H1 (cell line): Measurements from ENCODE around the gene LSM2. TPM values are rescaled to one million over a fixed set of nuclear protein-coding genes. Genes with fewer than 3 reads are reported as not detected.
A peak's percentile ranks its signal among the peaks of the same experiment; 100 is the strongest.

Source experiments
- CTCF ChIA-PET: fragments of 300-600 bp; sonication (Branson Sonifier 250); formaldehyde crosslinking; loops from one replicate; lab custom pipeline; 2021; ENCODE audit not compliant: partially characterized antibody; lab: Charles Lee
- POLR2A ChIA-PET: fragments of 300-600 bp; sonication (Branson Sonifier 250); formaldehyde crosslinking; loops from one replicate; lab custom pipeline; 2021; ENCODE audit warnings: inconsistent platforms; ENCODE audit not compliant: partially characterized antibody; lab: Charles Lee
- DNase-seq, 2 experiments: peaks; one replicate each; pipeline versions ENCODE4 v3.0.0 to v3.0.0-alpha.2; 2010 to 2022; ENCODE audit warnings: low spot score in 2 of 2, low read depth in 1 of 2, mixed read lengths in 1 of 2
- FAIRE-seq: peaks from 2 replicates; lab custom pipeline; 2011; peaks lifted over from hg19 to GRCh38; lab: Jason Lieb, UNC
- H2AFZ ChIP-seq: 2 replicates; pipeline ENCODE4 v1.8.1; 2012; ENCODE audit warnings: low read length, inconsistent platforms
- H2AK5ac ChIP-seq: 2 replicates; pipeline ENCODE4 v1.6.1; 2013; ENCODE audit warnings: low read depth, low read length
- H2BK120ac ChIP-seq: replicated peaks from 2 replicates; pipeline ENCODE3; 2013; ENCODE audit warnings: low read depth, low read length, inconsistent platforms
- H2BK12ac ChIP-seq: 2 replicates; pipeline ENCODE4 v1.6.1; 2013; ENCODE audit warnings: low read depth, low read length
- H2BK15ac ChIP-seq: 2 replicates; pipeline ENCODE4 v1.6.1; 2013; ENCODE audit warnings: low read length
- H2BK20ac ChIP-seq: 2 replicates; pipeline ENCODE4 v1.6.1; 2013; ENCODE audit warnings: low read length
- H2BK5ac ChIP-seq: 2 replicates; pipeline ENCODE4 v1.6.1; 2013; ENCODE audit warnings: low read depth, low read length
- H3K14ac ChIP-seq: 2 replicates; pipeline ENCODE4 v1.6.1; 2013; ENCODE audit warnings: inconsistent platforms; ENCODE audit not compliant: insufficient read length
- H3K18ac ChIP-seq: 2 replicates; pipeline ENCODE4 v1.6.1; 2013; ENCODE audit warnings: low read length; ENCODE audit errors: extremely low read depth
- H3K23ac ChIP-seq: 2 replicates; pipeline ENCODE4 v1.6.1; 2013; ENCODE audit warnings: inconsistent platforms; ENCODE audit not compliant: insufficient read length
- H3K23me2 ChIP-seq: 2 replicates; pipeline ENCODE4 v1.6.1; 2013; ENCODE audit warnings: low read depth, low read length
- H3K27ac ChIP-seq: 2 replicates; pipeline ENCODE4 v1.6.1; 2011; ENCODE audit warnings: low read depth, low read length, inconsistent platforms
- H3K27me3 ChIP-seq, 4 experiments: replicated peaks in 1 of 4; 1 replicate in 1 of 4; 2 replicates in 3 of 4; pipeline versions ENCODE4 v1.6.1 to v1.8.1; 2011 to 2013; ENCODE audit warnings: low read length in 3 of 4, mild to moderate bottlenecking in 3 of 4, inconsistent platforms in 2 of 4, mixed read lengths in 2 of 4, moderate library complexity in 1 of 4; ENCODE audit not compliant: control insufficient read depth in 3 of 4, insufficient read depth in 3 of 4; ENCODE audit errors: extremely low read depth in 1 of 4
- H3K36me3 ChIP-seq, 4 experiments: 2 replicates each; pipeline versions ENCODE4 v1.6.1 to v1.8.1; 2011 to 2013; ENCODE audit warnings: mild to moderate bottlenecking in 4 of 4, low read length in 3 of 4, moderate library complexity in 2 of 4, control low read depth in 1 of 4, inconsistent platforms in 1 of 4; ENCODE audit not compliant: insufficient read depth in 4 of 4, control insufficient read depth in 2 of 4
- H3K4ac ChIP-seq: replicated peaks from 2 replicates; pipeline ENCODE3; 2013; ENCODE audit warnings: low read length, low read depth, mixed read lengths, inconsistent platforms; ENCODE audit not compliant: insufficient read length
- H3K4me1 ChIP-seq, 4 experiments: replicated peaks in 1 of 4; 1 replicate in 1 of 4; 2 replicates in 3 of 4; pipeline versions ENCODE4 v1.6.1 to v1.8.1; 2011 to 2013; ENCODE audit warnings: low read length in 3 of 4, inconsistent platforms in 2 of 4, mixed read lengths in 1 of 4; ENCODE audit not compliant: insufficient read depth in 4 of 4, control insufficient read depth in 3 of 4
- H3K4me2 ChIP-seq, 2 experiments: 2 replicates each; pipeline versions ENCODE4 v1.6.1 to v1.8.1; 2011 to 2013; ENCODE audit warnings: low read depth in 2 of 2, low read length in 2 of 2, control low read depth in 1 of 2, inconsistent platforms in 1 of 2, mild to moderate bottlenecking in 1 of 2; ENCODE audit not compliant: insufficient read depth in 1 of 2
- H3K4me3 ChIP-seq, 4 experiments: fragments of 200-600, 300-600 bp in 1 of 4; sonication (generic), shearing (Covaris generic), sonication (Bioruptor Twin) in 1 of 4; 2 replicates each; pipeline versions ENCODE4 v1.5.1 to v1.8.1; 2011 to 2016; ENCODE audit warnings: low read length in 4 of 4, low read depth in 3 of 4, control low read depth in 2 of 4, inconsistent platforms in 2 of 4, mild to moderate bottlenecking in 2 of 4, mixed read lengths in 1 of 4, moderate library complexity in 1 of 4; ENCODE audit not compliant: insufficient read depth in 2 of 4; ENCODE audit errors: extremely low read depth in 1 of 4
- H3K56ac ChIP-seq: replicated peaks from 2 replicates; pipeline ENCODE3; 2013; ENCODE audit warnings: low read depth, mild to moderate bottlenecking, mixed read lengths, low read length, inconsistent platforms; ENCODE audit not compliant: insufficient read length
- H3K79me1 ChIP-seq: 2 replicates; pipeline ENCODE4 v1.6.1; 2013; ENCODE audit warnings: low read depth, low read length, control low read depth
- H3K79me2 ChIP-seq, 2 experiments: 2 replicates each; pipeline versions ENCODE4 v1.6.1 to v1.8.1; 2012 to 2013; ENCODE audit warnings: low read length in 2 of 2, mild to moderate bottlenecking in 2 of 2, inconsistent platforms in 1 of 2; ENCODE audit not compliant: insufficient read depth in 2 of 2, control insufficient read depth in 1 of 2
- H3K9ac ChIP-seq, 4 experiments: replicated peaks in 1 of 4; 1 replicate in 1 of 4; 2 replicates in 3 of 4; pipeline versions ENCODE4 v1.6.1 to v1.8.1; 2011 to 2013; ENCODE audit warnings: low read depth in 3 of 4, low read length in 3 of 4, control low read depth in 2 of 4, mild to moderate bottlenecking in 2 of 4, moderate library complexity in 2 of 4, inconsistent platforms in 1 of 4; ENCODE audit errors: extremely low read depth in 1 of 4
- H3K9me3 ChIP-seq, 2 experiments: 2 replicates each; pipeline versions ENCODE4 v1.6.1 to v1.8.1; 2012 to 2013; ENCODE audit warnings: mild to moderate bottlenecking in 2 of 2, moderate library complexity in 2 of 2, control low read depth in 1 of 2, inconsistent platforms in 1 of 2, low read depth in 1 of 2, low read length in 1 of 2, mixed read lengths in 1 of 2; ENCODE audit not compliant: insufficient read depth in 2 of 2
- H4K20me1 ChIP-seq, 2 experiments: replicated peaks in 1 of 2; 2 replicates each; pipeline versions ENCODE3 to v1.8.1; 2011 to 2013; ENCODE audit warnings: inconsistent platforms in 2 of 2, low read length in 2 of 2, mild to moderate bottlenecking in 1 of 2; ENCODE audit not compliant: insufficient read depth in 2 of 2, control insufficient read depth in 1 of 2
- H4K5ac ChIP-seq: 2 replicates; pipeline ENCODE4 v1.6.1; 2013; ENCODE audit warnings: low read length, low read depth, mixed read lengths, inconsistent platforms; ENCODE audit not compliant: insufficient read length
- H4K8ac ChIP-seq: 2 replicates; pipeline ENCODE4 v1.8.0; 2013; ENCODE audit warnings: mild to moderate bottlenecking, moderate library complexity, low read length, inconsistent platforms; ENCODE audit not compliant: insufficient read depth; ENCODE audit errors: extremely low read depth
- H4K91ac ChIP-seq: replicated peaks from 2 replicates; pipeline ENCODE3; 2013; ENCODE audit warnings: low read length, mixed read lengths, inconsistent platforms; ENCODE audit not compliant: insufficient read length
- BACH1 ChIP-seq: IDR thresholded peaks from 2 replicates; pipeline ENCODE4 v1.6.1; 2012; ENCODE audit warnings: low read length, improper control_type of control experiment
- CBX8 ChIP-seq: fragments of 300-800, 300-1000 bp; sonication (generic); IDR thresholded peaks from 2 replicates; pipeline ENCODE4 v1.7.1; 2016; ENCODE audit warnings: low read depth, low read length, borderline replicate concordance
- EP300 ChIP-seq, 2 experiments: IDR thresholded peaks; 1 replicate in 1 of 2; 2 replicates in 1 of 2; pipeline ENCODE4 v1.6.1; 2011 to 2012; ENCODE audit warnings: low read depth in 2 of 2, low read length in 2 of 2, mild to moderate bottlenecking in 2 of 2, borderline replicate concordance in 1 of 2, inconsistent platforms in 1 of 2, moderate library complexity in 1 of 2
- HDAC2 ChIP-seq, 2 experiments: fragments of 300-600 bp in 1 of 2; sonication (generic) in 1 of 2; IDR thresholded peaks; 2 replicates each; pipeline ENCODE4 v1.6.1; 2011 to 2012; ENCODE audit warnings: low read depth in 2 of 2, low read length in 2 of 2, mild to moderate bottlenecking in 2 of 2, moderate library complexity in 2 of 2, borderline replicate concordance in 1 of 2, inconsistent platforms in 1 of 2
- JUND ChIP-seq: IDR thresholded peaks from 2 replicates; pipeline ENCODE4 v1.6.1; 2011; ENCODE audit warnings: mild to moderate bottlenecking, improper control_type of control experiment, low read length
- KDM1A ChIP-seq: fragments of 200-600, 300-600 bp; sonication (generic); IDR thresholded peaks from 2 replicates; pipeline ENCODE4 v1.7.1; 2016; ENCODE audit warnings: mild to moderate bottlenecking, low read length, borderline replicate concordance
- MAFK ChIP-seq: IDR thresholded peaks from 2 replicates; pipeline ENCODE4 v1.6.1; 2012; ENCODE audit warnings: low read depth, mild to moderate bottlenecking, improper control_type of control experiment, low read length
- NANOG ChIP-seq: IDR thresholded peaks from 2 replicates; pipeline ENCODE4 v1.6.1; 2011; ENCODE audit warnings: low read length, low read depth, mild to moderate bottlenecking, inconsistent platforms; ENCODE audit not compliant: insufficient read depth, poor library complexity, severe bottlenecking
- POU5F1 ChIP-seq: IDR thresholded peaks from 2 replicates; pipeline ENCODE4 v1.6.1; 2011; ENCODE audit warnings: low read depth, mild to moderate bottlenecking, low read length, moderate library complexity
- RFX5 ChIP-seq: IDR thresholded peaks from 2 replicates; pipeline ENCODE4 v1.6.1; 2011; ENCODE audit warnings: low read depth, low read length, improper control_type of control experiment, borderline replicate concordance
- SP4 ChIP-seq: IDR thresholded peaks from 2 replicates; pipeline ENCODE4 v1.6.1; 2012; ENCODE audit warnings: low read length, inconsistent platforms
- TBP ChIP-seq: IDR thresholded peaks from 2 replicates; pipeline ENCODE4 v1.6.1; 2011; ENCODE audit warnings: low read depth, low read length, improper control_type of control experiment
- WGBS, 2 experiments: shearing (Covaris generic) in 1 of 2; methylation state at CpG; one replicate each; pipeline versions ENCODE4 v1.1.6 to v1.1.7; 2013 to 2015; ENCODE audit warnings: low lambda C conversion rate in 2 of 2, mixed read lengths in 2 of 2, inconsistent platforms in 1 of 2, low coverage in 1 of 2, missing lambda C conversion rate in 1 of 2; ENCODE audit not compliant: insufficient replicate concordance in 2 of 2, insufficient coverage in 1 of 2, insufficient read length in 1 of 2; ENCODE audit errors: extremely low coverage in 1 of 2, missing lambda C conversion rate in 1 of 2; 5-methylcytosine and 5-hydroxymethylcytosine counted together
- polyA plus RNA-seq, 7 experiments: library from polyadenylated mRNA; depleted of rRNA in 3 of 7; stranded (reverse) in 5 of 7; unstranded in 2 of 7; fragments of >200 nt in 5 of 7; fragments of 200-250 nt in 2 of 7; gene quantifications; 1 replicate in 5 of 7; 2 replicates in 1 of 7; 4 replicates in 1 of 7; pipeline versions ENCODE4 v1.2.1 to v1.2.3, GENCODE V29; 2011 to 2013; ENCODE audit warnings: missing spikeins in 2 of 7, mixed read lengths in 2 of 7
- total RNA-seq: library from RNA; stranded (reverse); fragmentation: NEBNext Ultra II Directional; extraction: Animal tissue kit (Norgen Biotek cat#: 25700); gene quantifications from 2 replicates; pipeline ENCODE4 v1.2.1, GENCODE V29; 2021

Gene LSM2
- total and polyA plus RNA-seq, 2 of the 8 experiments (the other 6 are each of a cell fraction or from before 2014, with no cell fraction given) = 127 to 168 TPM

DNA sequence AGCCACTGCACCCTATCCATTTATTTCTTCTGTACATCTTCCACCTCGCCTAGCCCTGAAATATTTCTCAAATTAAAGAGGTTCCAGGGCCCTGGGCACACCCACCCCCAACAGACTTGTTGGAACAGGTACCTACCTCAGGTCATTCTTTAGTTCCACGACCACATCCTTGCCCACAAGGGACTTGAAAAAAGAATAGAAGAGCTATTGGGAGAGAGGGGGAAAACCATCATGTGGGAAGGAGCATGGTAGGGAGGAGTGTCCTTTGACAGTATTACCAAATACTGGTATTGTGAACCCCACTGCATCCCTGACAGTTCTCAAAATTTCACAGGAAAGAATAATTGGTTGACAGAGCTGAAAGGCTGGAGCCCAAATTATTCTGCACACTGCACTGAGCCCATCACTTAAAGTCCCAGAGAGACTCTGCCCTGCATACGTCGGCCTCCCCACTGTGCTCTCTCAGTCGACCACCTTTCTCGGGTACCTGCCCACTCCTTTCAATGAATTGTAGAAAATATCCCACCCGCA, 762 bp downstream of the LSM2 start:
- Histone ChIP-seq H3K36me3 (peaks cover 0 to 23% (median 8%) of the 10 kb centered on the region in 4 experiments; a peak in 3 of 8 replicates), H3K23me2 (peaks cover 6% of the 10 kb centered on the region), H2BK20ac (no peak overlapping the region), H3K4me3 (peak overlapping the region; percentile 76 to 96 (median 86)), H4K20me1 (no peaks in the 10 kb centered on the region), H4K91ac (peak overlapping the region; percentile 78), H3K79me2 (peaks cover 5 to 18% of the 10 kb centered on the region in 2 experiments; a peak in 2 of 4 replicates), H2AK5ac (peak overlapping the region; percentile 42; the same call in 1 of the 2 replicates), H3K27me3 (no peaks in the 10 kb centered on the region), H3K27ac (peak overlapping the region; percentile 91), H3K4me1 (peaks cover 0 to 2% (median 0%) of the 10 kb centered on the region in 4 experiments; a peak in 1 of 7 replicates), H3K4me2 (peak overlapping the region; percentile 80 to 89), H3K9me3 (no peaks in the 10 kb centered on the region), H3K56ac (peak overlapping the region; percentile 99), H4K5ac (peak overlapping the region; percentile 85), H3K18ac (peak overlapping the region; percentile 85; the same call in 1 of the 2 replicates), H3K23ac (no peak overlapping the region), H2BK15ac (no peak overlapping the region), H4K8ac (peak overlapping the region; percentile 77; the same call in 1 of the 2 replicates), H3K4ac (peak overlapping the region; percentile 71), H3K14ac (no peak overlapping the region), H2BK120ac (no peak overlapping the region), H3K9ac (peak overlapping the region; percentile 87 to 96 (median 92)), H2AFZ (peak overlapping the region; percentile 76; the same call in 1 of the 2 replicates), H2BK12ac (peak overlapping the region; percentile 50; the same call in 1 of the 2 replicates), H3K79me1 (no peaks in the 10 kb centered on the region), H2BK5ac (peak overlapping the region; percentile 99)
- DNase-seq (no peak), FAIRE-seq (no peak)
- ChIA-PET CTCF (interaction anchor here (0.7 to 3.9 kb wide), 14 partner anchors 8 to 142 kb away, joined by 3 to 21 read pairs (median 4); partner anchors contain the start of genes DDAH2, LY6G6D, MPIG6B and VARS1), POLR2A (interaction anchor here (0.6 to 4.7 kb wide), 28 partner anchors 8 to 176 kb away, joined by 3 to 42 read pairs (median 4); partner anchors contain the start of genes ABHD16A, C6orf47, DDAH2 and GPANK1)
- 20% methylated on average over 7 of the region's 7 CpGs; no CpG with 5 or more reads in 1 of the 2 experiments for WGBS, 2 experiments
- TF ChIP-seq HDAC2 (IDR thresholded peaks at IDR 0.05; ENCODE audit: borderline replicate concordance in 1 of 2, low read depth in 2 of 2, low read length in 2 of 2) = no peak
- no peak for TF ChIP-seq KDM1A
- no peak for TF ChIP-seq RFX5
- TF ChIP-seq EP300 (IDR thresholded peaks at IDR 0.05; ENCODE audit: borderline replicate concordance in 1 of 2, low read depth in 2 of 2, low read length in 2 of 2) = no peak
- TF ChIP-seq TBP = no peak
- TF ChIP-seq JUND = no peak
- no peak for TF ChIP-seq BACH1
- TF ChIP-seq POU5F1 = no peak
- TF ChIP-seq CBX8 = no peak
- no peak for TF ChIP-seq MAFK
- TF ChIP-seq NANOG = no peak
- TF ChIP-seq SP4 = no peak
